Activated naive CD8-positive, alpha-beta T cell treated with anti-CD3 and anti-CD28 coated beads, Interleukin-2, amount 10 ng/mL, durations not matched to agents 7 days and 5 days (primary cell): Measurements from ENCODE around the gene ATP7B. TPM values are rescaled to one million over a fixed set of nuclear protein-coding genes. Genes with fewer than 3 reads are reported as not detected.

Experiments used
- ATAC-seq: fragments of 150-1000 bp; cut with Tn5 transposase; one replicate; pipeline ENCODE4 v1.10.0; 2021; ENCODE audit warnings: low read depth, moderate library complexity
- POLR2A ChIA-PET: fragments of 350-600 bp; sonication (Branson Sonifier 250); formaldehyde crosslinking; loops from one replicate; lab custom pipeline; 2021; ENCODE audit warnings: antibody characterized with exemption; lab: Charles Lee
- DNase-seq: peaks from one replicate; pipeline ENCODE4 v3.0.0; 2021
- H3K27ac Mint-ChIP-seq: one replicate; pipeline ENCODE4 v1.8.0; 2022; ENCODE audit warnings: mild to moderate bottlenecking, mixed read lengths
- H3K27me3 Mint-ChIP-seq: one replicate; pipeline ENCODE4 v1.8.0; 2022; ENCODE audit warnings: mild to moderate bottlenecking, moderate library complexity, mixed read lengths
- H3K36me3 Mint-ChIP-seq: one replicate; pipeline ENCODE4 v1.8.0; 2021; ENCODE audit warnings: mild to moderate bottlenecking, mixed read lengths
- H3K4me1 Mint-ChIP-seq: one replicate; pipeline ENCODE4 v1.8.0; 2021; ENCODE audit warnings: mixed read lengths
- H3K4me3 Mint-ChIP-seq: one replicate; pipeline ENCODE4 v1.8.0; 2022; ENCODE audit warnings: mild to moderate bottlenecking, moderate library complexity, mixed read lengths
- H3K9me3 Mint-ChIP-seq: one replicate; pipeline ENCODE4 v1.8.0; 2021; ENCODE audit warnings: mixed read lengths
- total RNA-seq, 2 experiments: library from RNA; stranded (reverse); gene quantifications; one replicate each; pipeline ENCODE4 v1.2.3, GENCODE V29; 2021

ATP7B gene
- total RNA-seq, 2 experiments from 2014 or later, result 0.51 to 0.64 TPM

DNA sequence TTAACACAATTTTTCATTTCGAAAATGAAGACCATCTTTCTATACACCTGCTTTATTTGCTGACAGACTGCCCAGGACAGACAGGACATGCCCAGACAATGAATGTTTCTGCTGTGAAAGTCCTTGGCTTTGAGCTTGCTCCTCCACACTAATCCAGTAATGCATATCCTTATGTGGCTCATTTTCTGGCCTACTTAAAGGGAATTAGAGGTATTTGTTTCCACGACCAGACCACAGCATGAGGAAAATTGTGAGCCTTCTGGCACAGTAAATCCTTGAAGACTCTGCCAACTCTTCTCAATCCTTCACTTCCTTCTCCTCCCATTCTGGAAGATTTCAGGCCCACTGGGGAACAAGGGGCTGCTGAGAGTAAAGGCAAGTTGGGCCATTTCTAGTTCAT is 123.8 kb downstream of the ATP7B start:
- no peak for DNase-seq
- Mint-ChIP-seq H3K4me3 (no peak overlapping the region), H3K9me3 (peaks cover 4% of the 10 kb centered on the region), H3K36me3 (peaks cover 1% of the 10 kb centered on the region), H3K27me3 (peaks cover 9% of the 10 kb centered on the region), H3K4me1 (no peaks in the 10 kb centered on the region), H3K27ac (no peak overlapping the region)
- ATAC-seq, result no peak
- POLR2A ChIA-PET, result interaction anchor here (0.6 kb wide), 1 partner anchor 1776 kb away, joined by 3 read pairs; no protein-coding TSS in a partner anchor

GRCh38 chr13:51885651-51886050 is 125.6 kb downstream of the ATP7B start:
- Mint-ChIP-seq H3K4me1 (no peaks in the 10 kb centered on the region), H3K4me3 (no peak overlapping the region), H3K9me3 (peaks cover 5% of the 10 kb centered on the region), H3K36me3 (peaks cover 1% of the 10 kb centered on the region), H3K27me3 (peaks cover 9% of the 10 kb centered on the region), H3K27ac (no peak overlapping the region)
- POLR2A ChIA-PET, result no interaction called here
- DNase-seq (no peak), ATAC-seq (no peak)

GRCh38 chr13:51883226-51883600 is 128.0 kb downstream of the ATP7B start:
- Mint-ChIP-seq H3K36me3 (peaks cover 1% of the 10 kb centered on the region), H3K4me1 (peaks cover 2% of the 10 kb centered on the region), H3K27ac (no peak overlapping the region), H3K27me3 (peaks cover 9% of the 10 kb centered on the region), H3K4me3 (no peak overlapping the region), H3K9me3 (peaks cover 5% of the 10 kb centered on the region)
- POLR2A ChIA-PET, result interaction anchor here (0.5 kb wide), 1 partner anchor 599 kb away, joined by 4 read pairs; no protein-coding TSS in a partner anchor
- ATAC-seq (no peak), DNase-seq (no peak)

Other genes with a start within 250 kb of the ATP7B start
- 10 to 100 TPM; 12.6 to 13.1 TPM for gene DHRS12, start 207.3 kb downstream of the ATP7B start, total RNA-seq
- 1 to 10 TPM in 1 of 2 experiments, under 1 TPM in 1; 1.00 to 1.9 TPM for gene TMEM272, start 166.3 kb downstream of the ATP7B start, total RNA-seq
- gene CCDC70, start 149.5 kb downstream of the ATP7B start, total RNA-seq, result not detected
- 10 to 100 TPM; 30.0 to 30.5 TPM for gene ALG11, start 948 bp upstream of the ATP7B start, total RNA-seq
- gene UTP14C, start 13.2 kb upstream of the ATP7B start, total RNA-seq, result 10 to 100 TPM; 10.7 to 12.4 TPM
- gene NEK5, start 117.6 kb upstream of the ATP7B start, total RNA-seq, result not detected
- gene NEK3, start 148.1 kb upstream of the ATP7B start, total RNA-seq, result 1 to 10 TPM; 2.1 TPM